Measurements from ENCODE around the gene GLIS2.

- TF ChIP-seq POLR2A (IDR thresholded peaks at IDR 0.05; ENCODE audit: extremely low read depth, insufficient read length) (no peak), CTCF (IDR thresholded peaks at IDR 0.05; ENCODE audit: low read depth, low read length) (no peak)
Observed at GRCh38 chr16:4347765-4348509, 32.1 kb downstream of the GLIS2 start.
